NCI-H1417 (cell line): Measurements from ENCODE around the gene INSRR.
A peak's percentile ranks its signal among the peaks of the same experiment; 100 is the strongest.

Experiments
- DNase-seq, 3 experiments: peaks; one replicate each; lab custom pipeline; 2025; lab: John Stamatoyannopoulos, UW

The INSRR gene

GRCh38 chr1:156874142-156874541 is 15.2 kb upstream of the INSRR start:
- DNase-seq, result no peak

- no peak for DNase-seq
Measured at GRCh38 chr1:156873659-156874058, 14.7 kb upstream of the INSRR start.

GRCh38 chr1:156869455-156869854 is 10.5 kb upstream of the INSRR start:
- no peak for DNase-seq

- no peak for DNase-seq
Measured at GRCh38 chr1:156868341-156868740, 9.4 kb upstream of the INSRR start.

- DNase-seq, result no peak
Measured at GRCh38 chr1:156866249-156866909, 7.5 kb upstream of the INSRR start.

GRCh38 chr1:156865865-156866248 is 6.9 kb upstream of the INSRR start:
- DNase-seq, result no peak

GRCh38 chr1:156865258-156865657 is 6.3 kb upstream of the INSRR start:
- peak in 1 of 3 experiments; percentile 44 for DNase-seq

- DNase-seq, result no peak
Measured at GRCh38 chr1:156864796-156865195, 5.9 kb upstream of the INSRR start.

GRCh38 chr1:156863631-156864030 is 4.7 kb upstream of the INSRR start:
- no peak for DNase-seq

GRCh38 chr1:156862997-156863599 is 4.2 kb upstream of the INSRR start:
- DNase-seq, result no peak

GRCh38 chr1:156862584-156862983 is 3.7 kb upstream of the INSRR start:
- no peak for DNase-seq

GRCh38 chr1:156860628-156861423 is 1.9 kb upstream of the INSRR start, which contains the start of gene NTRK1:
NTRK1 (plus strand) TSS chr1:156860865; CDS start chr1:156860935, 70 bp downstream.
- peak; percentile 76 to 80 (median 76) for DNase-seq

- peak; percentile 72 to 82 (median 81) for DNase-seq
Measured at GRCh38 chr1:156860113-156860627, 1.3 kb upstream of the INSRR start.

GRCh38 chr1:156859523-156860112 is 701 bp upstream of the INSRR start:
- peak in 2 of 3 experiments; percentile 81 to 82 for DNase-seq

GRCh38 chr1:156858555-156858956 is 361 bp downstream of the INSRR start:
- DNase-seq, result peak in 2 of 3 experiments; percentile 62 to 63

- DNase-seq, result no peak
Measured at GRCh38 chr1:156857532-156857931, 1.4 kb downstream of the INSRR start.

GRCh38 chr1:156856282-156856785 is 2.6 kb downstream of the INSRR start:
- no peak for DNase-seq

- no peak for DNase-seq
Measured at GRCh38 chr1:156854634-156855033, 4.3 kb downstream of the INSRR start.

GRCh38 chr1:156853761-156854160 is 5.2 kb downstream of the INSRR start:
- DNase-seq, result no peak

- DNase-seq, result peak; percentile 90 to 97 (median 96)
Measured at GRCh38 chr1:156852418-156852874, 6.5 kb downstream of the INSRR start.

- DNase-seq, result no peak
Measured at GRCh38 chr1:156851779-156852417, 7.0 kb downstream of the INSRR start.

GRCh38 chr1:156849151-156849496 is 9.8 kb downstream of the INSRR start:
- DNase-seq, result no peak
